ENCODE results near the gene FUNDC2. TPM values are rescaled to one million over a fixed set of nuclear protein-coding genes. Genes with fewer than 3 reads are reported as not detected.

FUNDC2 gene
- polyA plus RNA-seq, 1 donor (not counting 4 experiments of a cell fraction or from before 2014, with no cell fraction given) = 98.1 TPM

GRCh38 chrX:155105919-155106318 is 79.3 kb downstream of the FUNDC2 start:
- TF ChIP-seq EZH2 (IDR thresholded peaks at IDR 0.05; ENCODE audit: low read length) (no peak), CTCF (optimal IDR thresholded peaks at IDR 0.05 in 1 of 3, IDR thresholded peaks at IDR 0.05 in 1 of 3, conservative IDR thresholded peaks at IDR 0.05 in 1 of 3; ENCODE audit: extremely low read depth in 1 of 3, insufficient read depth in 2 of 3, low read length in 3 of 3) (no peak)
- H3K4me3 ChIP-seq (ENCODE audit: control insufficient read depth in 2 of 3, extremely low read depth in 1 of 3, insufficient read depth in 2 of 3, low read depth in 1 of 3, low read length in 3 of 3) = no peak overlapping the region
- no peaks in the 10 kb centered on the region for H3K9me1 ChIP-seq (ENCODE audit: control insufficient read depth, extremely low read depth, insufficient read depth, low read length)
- FAIRE-seq (no peak), DNase-seq (ENCODE audit: low read depth, low spot score) (no peak)
- dilution Hi-C loops (cut with MboI; ENCODE audit: extremely low pct_ligation_motif_present, low sequenced_read_pairs) = no loop called here
- no peaks in the 10 kb centered on the region for H4K20me1 ChIP-seq (ENCODE audit: control insufficient read depth, extremely low read depth, insufficient read depth, low read length)
- H3K9me3 ChIP-seq (ENCODE audit: control insufficient read depth, low read depth, low read length) = no peaks in the 10 kb centered on the region
- H2AFZ ChIP-seq (ENCODE audit: control insufficient read depth, low read length) = no peak overlapping the region
- no peak overlapping the region for H3K27ac ChIP-seq (ENCODE audit: control insufficient read depth, insufficient read depth, low read length)
- no peaks in the 10 kb centered on the region for H3K27me3 ChIP-seq (ENCODE audit: control insufficient read depth, extremely low read depth, insufficient read depth, low read length)
- no peak overlapping the region for H3K4me2 ChIP-seq (ENCODE audit: control insufficient read depth, extremely low read depth, insufficient read depth, low read depth, low read length)
- H3K4me1 ChIP-seq (ENCODE audit: control insufficient read depth, extremely low read depth, insufficient read depth, low read length) = no peaks in the 10 kb centered on the region
- H3K79me2 ChIP-seq (ENCODE audit: control insufficient read depth, insufficient read depth, low read length) = no peaks in the 10 kb centered on the region
- no peaks in the 10 kb centered on the region for H3K36me3 ChIP-seq (ENCODE audit: control insufficient read depth in 2 of 2, extremely low read depth in 1 of 2, insufficient read depth in 2 of 2, low read length in 2 of 2)
- no peak overlapping the region for H3K9ac ChIP-seq (ENCODE audit: control insufficient read depth, extremely low read depth, insufficient read depth, low read length)

GRCh38 chrX:155108427-155108826 is 81.8 kb downstream of the FUNDC2 start:
- no peak for DNase-seq (ENCODE audit: low read depth, low spot score)
- Histone ChIP-seq H3K79me2 (ENCODE audit: control insufficient read depth, insufficient read depth, low read length) (no peaks in the 10 kb centered on the region), H3K36me3 (ENCODE audit: control insufficient read depth in 2 of 2, extremely low read depth in 1 of 2, insufficient read depth in 2 of 2, low read length in 2 of 2) (no peaks in the 10 kb centered on the region), H3K9ac (ENCODE audit: control insufficient read depth, extremely low read depth, insufficient read depth, low read length) (no peak overlapping the region), H3K4me3 (ENCODE audit: control insufficient read depth in 2 of 3, extremely low read depth in 1 of 3, insufficient read depth in 2 of 3, low read depth in 1 of 3, low read length in 3 of 3) (no peak overlapping the region), H3K9me3 (ENCODE audit: control insufficient read depth, low read depth, low read length) (no peaks in the 10 kb centered on the region), H3K9me1 (ENCODE audit: control insufficient read depth, extremely low read depth, insufficient read depth, low read length) (no peaks in the 10 kb centered on the region), H2AFZ (ENCODE audit: control insufficient read depth, low read length) (no peak overlapping the region), H3K4me1 (ENCODE audit: control insufficient read depth, extremely low read depth, insufficient read depth, low read length) (peaks cover 4% of the 10 kb centered on the region), H3K4me2 (ENCODE audit: control insufficient read depth, extremely low read depth, insufficient read depth, low read depth, low read length) (no peak overlapping the region), H3K27ac (ENCODE audit: control insufficient read depth, insufficient read depth, low read length) (no peak overlapping the region), H4K20me1 (ENCODE audit: control insufficient read depth, extremely low read depth, insufficient read depth, low read length) (no peaks in the 10 kb centered on the region), H3K27me3 (ENCODE audit: control insufficient read depth, extremely low read depth, insufficient read depth, low read length) (no peaks in the 10 kb centered on the region)
- no peak for TF ChIP-seq CTCF (optimal IDR thresholded peaks at IDR 0.05 in 1 of 3, IDR thresholded peaks at IDR 0.05 in 1 of 3, conservative IDR thresholded peaks at IDR 0.05 in 1 of 3; ENCODE audit: extremely low read depth in 1 of 3, insufficient read depth in 2 of 3, low read length in 3 of 3)
- no peak for TF ChIP-seq EZH2 (IDR thresholded peaks at IDR 0.05; ENCODE audit: low read length)
- no peak for FAIRE-seq
- dilution Hi-C loops (cut with MboI; ENCODE audit: extremely low pct_ligation_motif_present, low sequenced_read_pairs) = no loop called here

Other genes starting within 250 kb of the FUNDC2 start
- gene MPP1, start 221.4 kb upstream of the FUNDC2 start, polyA plus RNA-seq = 2.3 to 7.4 TPM (median 4.9 TPM) in 3 replicates
- not detected in 3 replicates for gene SMIM9, start 192.2 kb upstream of the FUNDC2 start, polyA plus RNA-seq
- 1.8 to 3.5 TPM (median 2.8 TPM) in 3 replicates for gene F8A1, start 140.5 kb upstream of the FUNDC2 start, polyA plus RNA-seq
- gene F8, start 4.1 kb upstream of the FUNDC2 start, polyA plus RNA-seq = 1.0 to 1.5 TPM (median 1.3 TPM) in 3 replicates
- gene CMC4, start 44.3 kb downstream of the FUNDC2 start, polyA plus RNA-seq = 9.1 to 10.1 TPM (median 9.8 TPM) in 3 replicates
- 4.7 to 20.2 TPM (median 5.0 TPM) in 3 replicates for gene MTCP1, start 44.3 kb downstream of the FUNDC2 start, polyA plus RNA-seq
- 18.5 to 25.5 TPM (median 24.8 TPM) in 3 replicates for gene BRCC3, start 44.7 kb downstream of the FUNDC2 start, polyA plus RNA-seq
- 27.9 to 66.8 TPM (median 35.6 TPM) in 3 replicates for gene VBP1, start 189.6 kb downstream of the FUNDC2 start, polyA plus RNA-seq
- 0.05 to 0.07 TPM in 2 of 3 replicates, not detected in the other for gene RAB39B, start 237.6 kb downstream of the FUNDC2 start, polyA plus RNA-seq

All from keratinocyte (primary cell).